ENCODE measurements around the gene CLDN2.
"Not testable (repeated sequence)": the region's sequence is repeated elsewhere in the genome, so short reads cannot be mapped to it uniquely, and the experiment has no call there.

The CLDN2 gene

DNA sequence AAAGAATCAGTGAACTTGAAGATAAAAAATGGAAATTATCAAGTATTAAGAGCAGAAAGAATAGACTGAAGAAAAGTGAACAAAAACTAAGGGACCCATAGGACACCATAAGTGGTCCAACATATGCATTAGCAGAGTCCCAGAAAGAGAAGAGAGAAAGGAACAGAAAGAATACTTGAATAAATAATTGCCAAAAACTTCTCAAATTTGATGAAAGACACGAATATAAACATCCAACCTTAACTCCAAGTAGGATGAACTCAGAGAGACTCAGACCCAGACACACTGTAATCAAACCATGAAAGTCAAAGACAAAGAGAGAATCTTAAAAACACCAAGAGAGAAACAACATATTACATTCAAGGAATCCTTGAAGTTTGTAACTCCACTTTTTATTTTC is 44.1 kb downstream of the CLDN2 start:
- no peak for DNase-seq

- not testable (repeated sequence) for DNase-seq
Observed at GRCh38 chrX:106966547-106966946, 46.3 kb downstream of the CLDN2 start.

DNA sequence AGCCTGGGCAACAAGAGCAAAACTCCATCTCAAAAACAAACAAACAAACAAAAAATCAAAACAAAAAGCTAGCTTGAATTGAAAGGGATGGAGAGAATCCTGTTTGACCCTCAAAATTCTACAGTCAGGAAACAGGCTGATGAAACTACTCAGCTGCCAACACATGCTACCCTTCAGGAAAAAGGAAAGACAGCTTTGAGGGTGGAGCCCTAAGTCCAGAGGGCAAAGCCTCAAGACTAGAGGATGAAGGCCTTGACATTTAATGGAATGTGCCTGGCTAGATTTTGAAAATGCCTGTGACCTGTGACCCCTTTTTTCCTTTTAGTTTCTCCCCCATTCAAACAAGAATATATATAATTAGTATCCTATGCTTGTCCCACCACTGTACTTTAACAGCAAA is 52.7 kb downstream of the CLDN2 start:
- no peak for DNase-seq

DNA sequence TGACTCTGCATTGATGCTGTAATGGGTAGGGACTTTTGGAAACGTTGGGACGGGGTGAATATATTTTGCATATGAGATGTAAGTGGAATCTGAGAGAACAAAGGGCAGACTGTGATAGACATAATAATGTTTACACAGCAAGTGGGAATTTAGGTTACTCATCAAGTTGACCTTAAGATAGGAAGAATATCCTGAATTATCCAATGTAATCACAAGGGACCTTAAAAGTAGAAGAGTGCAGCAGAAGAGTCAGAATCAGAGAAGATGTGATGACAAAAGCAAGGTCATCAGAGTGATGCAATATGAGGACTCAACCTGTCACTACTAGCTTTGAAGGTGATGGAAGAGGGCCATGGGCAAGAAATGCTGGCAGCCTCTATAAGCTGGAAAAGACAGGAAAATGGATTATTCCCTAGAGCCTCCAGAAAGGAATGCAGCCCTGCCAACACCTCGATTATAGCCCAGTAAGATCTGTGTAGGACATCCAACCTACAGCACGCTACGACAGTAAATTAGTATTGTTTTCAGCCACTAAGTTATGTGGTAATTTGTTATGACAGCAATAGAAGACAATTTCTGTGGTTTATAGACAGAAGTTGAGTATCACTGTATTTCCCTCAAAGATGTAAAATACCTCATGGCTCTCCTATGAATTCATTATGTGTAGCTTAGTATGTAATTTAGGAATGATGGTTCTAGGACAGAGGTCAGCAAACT is 53.4 kb downstream of the CLDN2 start:
- DNase-seq: no peak

- DNase-seq: no peak
Observed at GRCh38 chrX:106976416-106976815, 56.2 kb downstream of the CLDN2 start.

Measured in suppressor macrophage treated with lipopolysaccharide for 1 hour (primary cell).